Measurements from ENCODE around the gene FAM174C. TPM values are rescaled to one million over a fixed set of nuclear protein-coding genes. Genes with fewer than 3 reads are reported as not detected.

Gene FAM174C
- total RNA-seq, 1 donor from 2014 or later: 115 TPM

DNA sequence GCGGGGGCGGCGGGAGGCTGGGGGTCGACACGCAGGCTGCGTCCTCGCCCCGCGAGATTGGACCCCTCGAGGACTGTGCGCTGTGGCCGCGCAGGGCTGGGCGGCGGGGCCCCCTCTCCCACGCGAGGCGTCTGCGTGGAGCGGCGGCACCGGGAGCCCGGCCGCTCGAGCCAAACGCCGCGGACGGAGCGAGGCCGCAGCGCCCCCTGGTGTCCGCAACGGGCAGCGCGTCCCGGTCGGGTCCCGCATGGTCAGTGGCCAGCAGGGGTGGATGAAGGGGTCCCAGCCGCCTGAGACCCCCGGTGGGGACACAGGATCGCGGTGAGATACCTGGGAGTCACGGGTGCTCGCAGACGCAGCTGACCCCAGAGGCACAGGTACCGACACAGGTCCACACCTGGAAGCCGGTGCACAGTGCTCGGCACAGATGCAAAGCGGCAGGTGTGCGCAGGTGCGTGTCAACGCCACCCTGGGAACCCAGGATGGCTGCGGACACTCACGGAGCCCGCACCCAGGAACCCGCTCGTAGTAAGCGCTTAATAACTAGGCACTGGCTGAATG lies 8.3 kb upstream of the FAM174C start:
- Mint-ChIP-seq H3K4me1 (peaks cover 44% of the 10 kb centered on the region), H3K27ac (peak overlapping the region; percentile 69), H3K27me3 (no peaks in the 10 kb centered on the region), H3K4me3 (peak overlapping the region; percentile 71), H3K9me3 (no peaks in the 10 kb centered on the region), H3K36me3 (ENCODE audit: low read depth) (peaks cover 22% of the 10 kb centered on the region)
- DNase-seq: peak; percentile 95
- intact Hi-C loops (cut with micrococcal nuclease): loop anchor here (1.0 kb wide), 1 partner anchor 23 kb away; no protein-coding TSS in a partner anchor

DNA sequence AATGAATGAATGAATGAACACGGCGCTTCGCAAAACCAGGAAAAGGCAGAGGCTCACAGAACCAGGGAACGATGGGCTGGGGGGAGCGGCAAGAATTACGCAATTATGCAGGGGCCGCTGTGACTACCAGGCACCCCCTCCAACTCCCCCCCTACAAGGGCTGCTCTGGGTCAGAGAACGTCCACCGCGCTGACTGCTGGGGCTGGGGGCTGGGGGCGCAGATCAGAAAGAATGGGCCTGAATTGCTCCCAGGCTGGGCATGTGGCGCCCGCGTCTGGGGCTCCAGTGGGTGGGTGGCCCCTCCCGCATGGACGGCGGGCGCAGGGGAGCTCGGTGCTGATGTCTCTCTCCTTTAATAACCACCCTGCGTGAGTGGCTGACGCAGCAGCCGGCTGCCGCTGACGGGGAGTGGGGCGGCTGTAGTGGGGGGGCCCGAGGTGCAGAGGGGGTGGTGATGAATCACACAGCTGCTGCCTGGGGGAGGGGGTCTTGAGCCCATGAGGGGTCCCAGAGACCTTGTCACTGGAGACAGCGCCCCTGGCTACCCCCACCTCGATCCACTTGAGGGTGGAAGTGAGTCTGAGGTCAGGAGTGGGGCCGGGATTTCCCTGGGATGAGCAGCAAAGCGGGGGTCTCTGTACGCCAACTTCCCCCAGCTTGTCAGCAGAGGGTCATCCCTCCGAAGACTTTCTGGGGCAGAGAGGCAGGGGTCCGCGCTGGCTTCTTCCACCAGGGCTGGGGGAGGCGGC lies 7.7 kb upstream of the FAM174C start:
- Mint-ChIP-seq H3K36me3 (ENCODE audit: low read depth) (peaks cover 27% of the 10 kb centered on the region), H3K27me3 (no peaks in the 10 kb centered on the region), H3K4me3 (peak overlapping the region; percentile 71), H3K4me1 (peaks cover 46% of the 10 kb centered on the region), H3K9me3 (no peaks in the 10 kb centered on the region), H3K27ac (peak overlapping the region; percentile 69)
- intact Hi-C loops (cut with micrococcal nuclease): no loop called here
- no peak for DNase-seq

DNA sequence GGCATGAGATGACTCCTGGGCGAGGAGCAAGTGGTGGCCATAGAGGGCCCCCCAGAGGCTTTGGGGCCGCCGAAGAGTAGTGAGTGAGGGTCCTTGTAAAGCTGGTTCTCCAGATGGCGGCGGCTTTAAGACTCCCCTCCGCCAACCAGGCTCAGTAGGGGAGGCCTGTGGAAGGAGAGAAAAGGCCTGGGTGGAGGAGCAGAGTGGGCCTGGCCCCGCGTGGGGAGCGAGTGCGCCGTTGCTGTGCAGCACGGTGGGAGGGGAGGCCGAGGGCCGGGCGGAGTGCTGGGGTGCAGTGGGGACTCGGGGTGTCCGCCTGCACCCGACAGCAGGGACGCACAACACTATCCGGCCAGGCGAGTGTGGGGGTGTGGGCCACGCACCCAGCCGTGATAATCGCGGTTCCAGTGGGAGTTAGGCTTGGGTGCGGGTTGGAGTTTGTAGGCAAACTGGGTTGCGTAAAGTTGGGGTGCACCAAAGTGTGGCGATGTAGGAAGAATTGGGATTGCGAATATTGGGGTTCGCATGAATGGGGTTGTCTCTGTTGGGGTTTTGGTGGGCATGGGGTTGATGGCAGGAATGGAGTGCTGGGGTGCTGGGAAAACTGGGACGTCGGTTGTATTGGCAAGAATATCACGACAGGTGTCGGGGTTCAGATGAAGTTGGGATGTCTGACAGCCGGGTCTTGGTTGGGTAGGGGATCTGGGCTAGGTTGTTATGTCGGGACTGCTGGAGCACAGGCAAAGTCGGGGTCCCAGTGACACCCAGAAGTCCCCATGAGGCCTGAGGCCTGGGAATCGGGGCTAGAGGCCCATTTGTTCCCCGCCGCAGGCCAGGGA lies 6.9 kb upstream of the FAM174C start:
- Mint-ChIP-seq H3K36me3 (ENCODE audit: low read depth) (peaks cover 34% of the 10 kb centered on the region), H3K9me3 (no peaks in the 10 kb centered on the region), H3K4me3 (peak overlapping the region; percentile 60), H3K27me3 (no peaks in the 10 kb centered on the region), H3K27ac (peak overlapping the region; percentile 85), H3K4me1 (peaks cover 47% of the 10 kb centered on the region)
- intact Hi-C loops (cut with micrococcal nuclease): loop anchor here (1.0 kb wide), 2 partner anchors 8 to 19 kb away; no protein-coding TSS in a partner anchor
- DNase-seq: no peak

DNA sequence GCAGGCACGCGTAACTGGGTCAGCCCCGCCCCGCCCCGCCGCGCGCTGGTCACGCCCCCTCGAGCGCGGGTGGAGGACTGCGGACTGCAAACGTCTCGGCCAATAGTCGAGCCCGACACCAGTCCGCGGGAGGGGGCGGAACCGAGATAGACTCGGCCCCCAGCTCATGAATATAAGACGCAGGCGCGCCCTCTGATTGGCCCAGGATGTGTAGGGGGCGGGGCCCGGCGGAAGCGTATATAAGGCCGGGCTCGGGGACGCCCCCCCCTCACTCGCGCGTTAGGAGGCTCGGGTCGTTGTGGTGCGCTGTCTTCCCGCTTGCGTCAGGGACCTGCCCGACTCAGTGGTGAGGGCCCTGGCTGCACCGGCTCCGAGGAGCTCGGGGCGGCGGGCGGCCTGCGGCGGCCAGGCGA lies 6.3 kb upstream of the FAM174C start, which contains the start of gene CIRBP:
CIRBP (plus strand) TSS at position 268 of the 413 bp plus-strand sequence. CDS start 1,602 bp downstream, outside the sequence.
- peak within 1 kb of the TSS; percentile 94 for H3K27ac Mint-ChIP-seq
- peaks cover 40% of the 10 kb centered on the region for H3K36me3 Mint-ChIP-seq (ENCODE audit: low read depth)
- H3K4me1 Mint-ChIP-seq: peaks cover 52% of the 10 kb centered on the region
- H3K4me3 Mint-ChIP-seq: peak within 1 kb of the TSS; percentile 95
- DNase-seq: peak; percentile 100
- no peaks in the 10 kb centered on the region for H3K27me3 Mint-ChIP-seq
- intact Hi-C loops (cut with micrococcal nuclease): loop anchor here (1.0 kb wide), 2 partner anchors 9 to 20 kb away; no protein-coding TSS in a partner anchor
- no peaks in the 10 kb centered on the region for H3K9me3 Mint-ChIP-seq

DNA sequence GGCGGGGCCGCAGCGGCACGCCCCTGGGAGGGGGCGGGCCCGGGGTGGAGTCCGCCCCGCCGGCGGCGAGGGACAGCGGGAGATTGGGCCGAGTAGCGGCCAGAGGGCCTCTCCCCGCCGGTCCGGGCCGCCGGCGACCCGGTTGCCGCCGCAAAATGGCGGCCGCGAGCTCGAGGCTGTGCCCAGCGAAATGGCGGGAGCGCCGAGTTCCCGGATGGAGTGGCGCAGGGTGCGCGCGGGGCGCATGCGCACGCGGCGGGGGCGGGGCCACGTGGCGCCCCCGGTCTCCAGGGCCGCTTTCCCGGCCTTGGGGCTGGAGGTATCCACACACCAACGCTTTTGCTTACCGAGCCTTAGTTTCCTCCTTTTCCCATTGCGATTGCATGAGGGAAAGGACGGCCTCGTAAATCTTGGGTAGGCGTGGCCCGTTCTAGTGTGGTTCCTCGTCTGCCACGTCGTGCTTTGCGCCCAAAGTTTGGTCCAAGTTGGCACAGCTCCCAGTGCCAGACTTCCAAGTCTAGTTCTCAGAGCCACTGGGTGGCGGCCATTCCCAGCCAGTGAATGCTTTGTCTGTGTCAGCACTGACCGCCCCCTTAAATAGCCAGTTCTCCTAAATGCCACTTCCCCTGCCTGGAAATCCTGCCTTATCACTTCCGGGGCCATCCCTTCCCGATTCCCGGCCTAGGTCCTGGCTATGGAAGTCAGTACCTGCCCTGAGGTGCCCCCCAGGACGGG lies 5.7 kb upstream of the FAM174C start:
- Mint-ChIP-seq H3K4me3 (peak overlapping the region; percentile 95), H3K9me3 (no peaks in the 10 kb centered on the region), H3K27ac (peak overlapping the region; percentile 94), H3K4me1 (peaks cover 54% of the 10 kb centered on the region), H3K27me3 (no peaks in the 10 kb centered on the region), H3K36me3 (ENCODE audit: low read depth) (peaks cover 43% of the 10 kb centered on the region)
- intact Hi-C loops (cut with micrococcal nuclease): loop anchor here (1.0 kb wide), 2 partner anchors 9 to 20 kb away; no protein-coding TSS in a partner anchor
- peak; percentile 96 for DNase-seq

DNA sequence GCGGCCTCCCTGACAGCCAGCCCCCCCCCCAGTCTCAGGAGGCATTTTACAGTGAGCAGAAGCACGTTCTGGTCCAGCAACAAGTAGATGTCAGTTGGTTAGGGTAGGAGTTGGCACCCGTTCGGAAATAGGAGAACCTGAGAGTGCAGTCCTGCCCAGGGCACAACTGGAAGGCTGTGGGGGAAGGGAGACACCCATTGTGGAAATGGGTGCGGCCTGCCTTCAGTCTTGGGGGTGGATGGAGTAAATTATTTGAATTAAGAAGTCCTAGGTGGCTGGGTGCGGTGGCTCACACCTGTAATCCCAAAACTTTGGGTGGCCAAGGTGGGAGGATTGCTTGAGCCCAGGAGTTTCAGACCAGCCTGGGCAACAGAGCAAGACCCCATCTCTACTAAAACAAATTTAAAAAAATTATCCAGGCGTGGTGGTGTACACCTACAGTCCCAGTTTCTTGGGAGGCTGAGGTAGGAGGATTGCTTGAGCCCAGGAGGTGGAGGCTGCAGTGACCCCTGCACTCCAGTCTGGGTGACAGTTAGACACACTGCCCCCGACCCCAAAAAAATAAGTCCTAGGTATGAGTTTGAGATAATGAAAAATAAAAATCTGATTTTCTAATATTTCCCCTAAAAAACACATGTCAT lies 5.0 kb upstream of the FAM174C start:
- Mint-ChIP-seq H3K27ac (peak overlapping the region; percentile 94), H3K36me3 (ENCODE audit: low read depth) (peaks cover 45% of the 10 kb centered on the region), H3K27me3 (no peaks in the 10 kb centered on the region), H3K4me1 (peaks cover 51% of the 10 kb centered on the region), H3K9me3 (no peaks in the 10 kb centered on the region), H3K4me3 (peak overlapping the region; percentile 95)
- intact Hi-C loops (cut with micrococcal nuclease): no loop called here
- peak; percentile 73 for DNase-seq

DNA sequence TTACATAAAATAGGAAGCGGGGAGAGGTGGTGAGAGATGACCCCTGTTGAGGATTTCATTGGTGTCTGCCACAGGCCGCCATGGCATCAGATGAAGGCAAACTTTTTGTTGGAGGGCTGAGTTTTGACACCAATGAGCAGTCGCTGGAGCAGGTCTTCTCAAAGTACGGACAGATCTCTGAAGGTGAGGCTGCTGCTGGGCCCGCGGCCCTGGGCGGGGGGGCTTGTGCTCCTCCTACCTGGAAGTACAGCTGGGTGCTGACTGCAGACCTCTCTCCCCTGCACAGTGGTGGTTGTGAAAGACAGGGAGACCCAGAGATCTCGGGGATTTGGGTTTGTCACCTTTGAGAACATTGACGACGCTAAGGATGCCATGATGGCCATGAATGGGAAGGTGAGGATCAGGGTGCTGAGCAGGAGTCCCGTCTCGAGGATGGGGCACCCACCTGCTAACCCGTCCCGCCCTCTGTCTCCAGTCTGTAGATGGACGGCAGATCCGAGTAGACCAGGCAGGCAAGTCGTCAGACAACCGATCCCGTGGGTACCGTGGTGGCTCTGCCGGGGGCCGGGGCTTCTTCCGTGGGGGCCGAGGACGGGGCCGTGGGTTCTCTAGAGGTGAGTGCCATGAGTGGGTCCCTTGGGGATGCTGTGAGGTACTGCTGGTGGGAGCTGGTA lies 4.3 kb upstream of the FAM174C start:
- peaks cover 45% of the 10 kb centered on the region for H3K36me3 Mint-ChIP-seq (ENCODE audit: low read depth)
- H3K4me3 Mint-ChIP-seq: peak overlapping the region; percentile 95
- peak; percentile 67 for DNase-seq
- H3K27me3 Mint-ChIP-seq: no peaks in the 10 kb centered on the region
- peaks cover 48% of the 10 kb centered on the region for H3K4me1 Mint-ChIP-seq
- H3K27ac Mint-ChIP-seq: peak overlapping the region; percentile 94
- intact Hi-C loops (cut with micrococcal nuclease): no loop called here
- H3K9me3 Mint-ChIP-seq: no peaks in the 10 kb centered on the region

DNA sequence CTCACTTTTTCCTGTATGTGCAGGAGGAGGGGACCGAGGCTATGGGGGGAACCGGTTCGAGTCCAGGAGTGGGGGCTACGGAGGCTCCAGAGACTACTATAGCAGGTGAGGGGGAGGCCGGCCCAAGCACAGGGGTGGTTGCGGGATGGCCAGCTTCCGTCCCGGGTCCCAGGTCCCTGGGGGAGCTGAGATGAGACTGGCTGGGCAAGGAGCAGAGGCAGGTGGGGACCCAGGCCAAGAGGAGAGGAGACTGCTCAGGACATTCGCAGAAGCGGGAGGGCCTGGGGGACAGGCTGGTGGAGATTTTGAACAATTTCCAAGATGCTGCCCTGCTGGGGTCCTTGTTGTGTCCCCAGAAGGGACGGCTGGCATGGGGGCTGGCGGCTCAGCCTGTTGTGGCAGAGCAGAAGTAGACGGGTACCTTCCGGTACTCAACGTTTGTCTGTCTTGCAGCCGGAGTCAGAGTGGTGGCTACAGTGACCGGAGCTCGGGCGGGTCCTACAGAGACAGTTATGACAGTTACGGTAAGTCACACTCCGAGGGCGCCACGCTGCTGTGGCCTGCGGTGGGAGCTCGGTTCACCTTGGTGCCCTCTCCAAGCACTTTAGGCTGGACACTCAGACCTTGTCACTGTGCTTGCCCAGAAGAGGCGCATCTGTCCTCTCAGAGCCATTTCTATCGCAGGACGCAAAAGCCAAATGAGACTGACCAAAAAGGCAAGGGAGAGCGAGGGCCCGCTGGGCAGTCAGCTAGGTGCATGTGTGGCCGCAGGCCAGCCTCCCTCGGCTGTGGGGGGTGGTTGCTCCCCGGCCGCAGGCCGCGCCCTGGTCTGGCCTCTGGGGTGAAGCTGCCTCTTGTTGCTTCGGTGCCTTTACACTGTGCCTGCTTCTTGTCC lies 3.6 kb upstream of the FAM174C start:
- no peaks in the 10 kb centered on the region for H3K27me3 Mint-ChIP-seq
- DNase-seq: peak; percentile 66
- intact Hi-C loops (cut with micrococcal nuclease): no loop called here
- peak overlapping the region; percentile 95 for H3K4me3 Mint-ChIP-seq
- peak overlapping the region; percentile 77 for H3K27ac Mint-ChIP-seq
- peaks cover 49% of the 10 kb centered on the region for H3K36me3 Mint-ChIP-seq (ENCODE audit: low read depth)
- no peaks in the 10 kb centered on the region for H3K9me3 Mint-ChIP-seq
- H3K4me1 Mint-ChIP-seq: peaks cover 52% of the 10 kb centered on the region

DNA sequence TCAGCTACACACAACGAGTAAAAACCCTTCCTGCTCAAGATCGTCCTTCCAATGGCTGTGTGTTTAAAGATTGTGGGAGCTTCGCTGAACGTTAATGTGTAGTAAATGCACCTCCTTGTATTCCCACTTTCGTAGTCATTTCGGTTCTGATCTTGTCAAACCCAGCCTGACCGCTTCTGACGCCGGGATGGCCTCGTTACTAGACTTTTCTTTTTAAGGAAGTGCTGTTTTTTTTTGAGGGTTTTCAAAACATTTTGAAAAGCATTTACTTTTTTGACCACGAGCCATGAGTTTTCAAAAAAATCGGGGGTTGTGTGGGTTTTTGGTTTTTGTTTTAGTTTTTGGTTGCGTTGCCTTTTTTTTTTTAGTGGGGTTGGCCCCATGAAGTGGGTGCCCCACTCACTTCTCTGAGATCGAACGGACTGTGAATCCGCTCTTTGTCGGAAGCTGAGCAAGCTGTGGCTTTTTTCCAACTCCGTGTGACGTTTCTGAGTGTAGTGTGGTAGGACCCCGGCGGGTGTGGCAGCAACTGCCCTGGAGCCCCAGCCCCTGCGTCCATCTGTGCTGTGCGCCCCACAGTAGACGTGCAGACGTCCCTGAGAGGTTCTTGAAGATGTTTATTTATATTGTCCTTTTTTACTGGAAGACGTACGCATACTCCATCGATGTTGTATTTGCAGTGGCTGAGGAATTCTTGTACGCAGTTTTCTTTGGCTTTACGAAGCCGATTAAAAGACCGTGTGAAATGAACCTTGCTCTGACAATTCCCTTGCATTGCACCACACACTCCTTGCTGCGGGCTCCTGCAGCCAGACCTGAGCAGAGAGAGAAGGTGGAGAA lies 2.7 kb upstream of the FAM174C start:
- intact Hi-C loops (cut with micrococcal nuclease): no loop called here

DNA sequence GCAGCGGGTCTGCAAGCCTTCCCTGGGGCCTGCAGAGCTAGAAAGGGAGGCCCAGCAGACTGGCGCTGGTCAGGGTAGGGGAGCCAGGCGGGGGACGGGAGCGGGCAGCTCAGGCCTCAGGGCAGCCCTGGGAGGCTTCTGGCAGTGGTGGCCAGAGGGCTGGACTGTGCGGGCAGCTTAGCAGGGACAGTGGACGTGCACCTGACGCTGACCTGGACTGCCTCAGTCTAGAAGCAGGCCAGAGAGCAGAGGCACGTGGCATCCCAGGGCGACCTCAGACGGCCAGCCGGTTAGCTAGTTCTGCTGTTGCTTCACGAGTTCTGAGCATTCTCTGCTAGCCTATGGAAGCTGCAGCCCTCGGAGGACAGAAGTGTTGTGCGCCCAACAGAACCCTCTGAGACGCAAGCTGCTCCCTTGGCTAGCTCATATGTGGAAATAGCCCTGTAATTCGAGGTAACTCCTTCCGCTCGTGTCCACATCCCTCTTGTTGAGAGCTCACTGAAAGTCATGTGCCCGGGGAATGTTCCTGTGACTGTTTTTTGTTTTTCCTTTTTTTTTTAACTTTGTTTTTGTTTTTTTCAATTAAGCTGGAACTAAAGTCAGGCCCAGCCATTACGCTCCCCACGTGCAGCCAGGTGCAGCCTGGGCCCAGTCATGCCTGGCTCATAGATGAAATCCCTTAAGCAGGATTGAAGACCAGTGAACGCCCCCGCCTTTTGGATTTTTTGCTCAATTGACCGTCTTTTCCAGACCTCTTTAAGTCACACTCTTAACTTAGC lies 1.9 kb upstream of the FAM174C start:
- Mint-ChIP-seq H3K27me3 (no peaks in the 10 kb centered on the region), H3K4me1 (peaks cover 48% of the 10 kb centered on the region)

More for the DNA sequence above, 2.7 kb upstream of the FAM174C start:
- no peak for DNase-seq
- H3K4me1 Mint-ChIP-seq: peaks cover 50% of the 10 kb centered on the region
- peaks cover 52% of the 10 kb centered on the region for H3K36me3 Mint-ChIP-seq (ENCODE audit: low read depth)
- peak overlapping the region; percentile 34 for H3K27ac Mint-ChIP-seq
- H3K9me3 Mint-ChIP-seq: no peaks in the 10 kb centered on the region
- H3K27me3 Mint-ChIP-seq: no peaks in the 10 kb centered on the region
- H3K4me3 Mint-ChIP-seq: peak overlapping the region; percentile 64

More for the DNA sequence above, 1.9 kb upstream of the FAM174C start:
- Mint-ChIP-seq H3K4me3 (peak overlapping the region; percentile 64), H3K27ac (peak overlapping the region; percentile 63), H3K9me3 (no peaks in the 10 kb centered on the region), H3K36me3 (ENCODE audit: low read depth) (peaks cover 56% of the 10 kb centered on the region)
- intact Hi-C loops (cut with micrococcal nuclease): no loop called here
- DNase-seq: peak; percentile 62
